IMR-90 (cell line): Measurements from ENCODE around the gene RPL12.

Experiments
- CEBPB ChIP-seq: IDR thresholded peaks from 2 replicates; pipeline ENCODE4 v1.6.1; 2012; ENCODE audit warnings: low read depth, low read length, improper control_type of control experiment
- CTCF ChIP-seq: conservative IDR thresholded peaks from 2 replicates; pipeline ENCODE4 v1.5.1; 2012; ENCODE audit warnings: mild to moderate bottlenecking, low read depth, low read length, improper control_type of control experiment
- POLR2A ChIP-seq: IDR thresholded peaks from 2 replicates; pipeline ENCODE4 v1.6.1; 2012; ENCODE audit warnings: mild to moderate bottlenecking, low read depth, low read length
- RAD21 ChIP-seq: IDR thresholded peaks from 2 replicates; pipeline ENCODE4 v1.6.1; 2012; ENCODE audit warnings: low read length, improper control_type of control experiment
- USF2 ChIP-seq: fragments of 150-350 bp; IDR thresholded peaks from 2 replicates; pipeline ENCODE4 v1.6.1; 2017; ENCODE audit warnings: mild to moderate bottlenecking, antibody characterized with exemption, low read length, low read depth

GRCh38 chr9:127482662-127483061 lies 31.5 kb upstream of the RPL12 start:
- TF ChIP-seq CTCF (no peak), CEBPB (no peak), RAD21 (no peak), POLR2A (no peak), USF2 (no peak)
